NCI-H1694 (cell line): Measurements from ENCODE around the gene GCNA.
"Not testable (repeated sequence)": the region's sequence is repeated elsewhere in the genome, so short reads cannot be mapped to it uniquely, and the experiment has no call there.

Experiments
- DNase-seq: peaks from one replicate; lab custom pipeline; 2025; lab: John Stamatoyannopoulos, UW

Gene GCNA

DNA sequence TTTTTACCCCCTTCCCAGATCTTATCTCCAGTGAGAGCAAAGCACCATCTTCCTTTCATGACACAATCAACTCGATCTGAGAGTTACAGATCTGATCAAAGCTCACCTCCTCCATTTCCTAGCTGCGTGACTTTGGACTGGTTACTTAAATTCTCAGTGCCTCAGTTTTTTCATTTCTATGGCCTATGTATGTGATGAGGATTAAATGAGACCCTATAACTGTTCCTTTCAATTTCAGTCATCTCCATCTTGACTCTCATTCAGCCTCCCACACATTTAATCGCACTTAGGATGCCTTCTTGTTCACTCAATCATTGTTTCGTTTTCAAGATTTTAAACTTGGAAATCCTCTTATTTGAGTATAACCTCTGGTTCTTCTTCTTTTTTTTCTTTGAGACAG, 60.2 kb downstream of the GCNA start:
- no peak for DNase-seq

DNA sequence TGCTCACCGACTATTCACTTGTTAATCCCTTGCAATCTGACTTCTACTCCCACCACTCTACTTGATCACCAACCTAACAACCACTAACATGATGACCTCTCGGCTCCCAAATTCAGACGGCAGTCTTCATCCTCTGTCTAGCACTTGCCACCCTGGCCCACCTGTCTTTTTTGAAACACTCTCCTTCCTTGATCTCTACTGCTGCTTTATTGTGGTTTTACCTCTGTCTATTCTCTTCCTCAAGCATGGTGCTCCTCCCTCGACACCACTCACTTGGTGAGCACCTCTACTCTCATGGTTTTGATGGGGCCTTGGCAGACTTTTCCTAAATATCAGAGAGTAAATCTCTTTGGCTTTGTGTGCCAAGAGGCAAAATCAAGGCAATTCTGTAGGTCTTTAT, 61.8 kb downstream of the GCNA start:
- no peak for DNase-seq

DNA sequence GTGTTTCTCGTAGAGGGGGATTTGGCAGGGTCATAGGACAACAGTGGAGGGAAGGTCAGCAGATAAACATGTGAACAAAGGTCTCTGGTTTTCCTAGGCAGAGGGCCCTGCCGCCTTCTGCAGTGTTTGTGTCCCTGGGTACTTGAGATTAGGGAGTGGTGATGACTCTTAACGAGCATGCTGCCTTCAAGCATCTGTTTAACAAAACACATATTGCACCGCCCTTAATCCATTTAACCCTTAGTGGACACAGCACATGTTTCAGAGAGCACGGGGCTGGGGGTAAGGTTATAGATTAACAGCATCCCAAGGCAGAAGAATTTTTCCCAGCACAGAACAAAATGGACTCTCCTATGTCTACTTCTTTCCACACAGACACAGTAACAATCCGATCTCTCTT, 66.2 kb downstream of the GCNA start:
- DNase-seq, result not testable (repeated sequence)

DNA sequence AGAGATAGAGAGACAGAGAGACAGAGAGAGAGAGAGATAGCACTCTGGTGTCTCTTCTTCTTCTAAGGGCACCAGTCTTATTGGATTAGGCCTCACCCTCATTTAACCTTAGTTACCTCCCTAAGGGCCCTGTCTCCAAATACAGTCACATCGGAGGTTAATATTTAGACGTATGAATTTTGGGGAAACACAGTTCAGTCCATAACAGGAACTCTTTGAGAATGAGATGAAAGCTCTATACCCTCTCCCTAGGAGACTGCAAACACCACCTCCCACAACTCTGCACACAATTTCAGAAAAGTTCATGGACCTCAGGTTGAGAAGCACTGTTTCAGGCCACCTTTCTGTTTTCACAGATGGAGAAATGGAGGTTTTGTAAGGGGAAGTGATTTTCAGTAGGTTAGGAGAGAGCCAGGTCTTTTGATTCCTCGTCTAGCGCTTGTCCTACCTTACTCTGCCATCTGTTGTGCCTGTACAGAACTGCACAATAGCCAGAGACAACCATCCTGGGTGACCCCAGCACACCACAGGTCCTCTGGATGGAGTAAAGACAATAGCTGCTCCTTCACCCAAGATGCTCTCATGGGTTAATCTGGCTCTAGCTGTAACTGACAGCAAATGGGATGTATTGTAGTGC, 72.2 kb downstream of the GCNA start:
- DNase-seq, result no peak

DNA sequence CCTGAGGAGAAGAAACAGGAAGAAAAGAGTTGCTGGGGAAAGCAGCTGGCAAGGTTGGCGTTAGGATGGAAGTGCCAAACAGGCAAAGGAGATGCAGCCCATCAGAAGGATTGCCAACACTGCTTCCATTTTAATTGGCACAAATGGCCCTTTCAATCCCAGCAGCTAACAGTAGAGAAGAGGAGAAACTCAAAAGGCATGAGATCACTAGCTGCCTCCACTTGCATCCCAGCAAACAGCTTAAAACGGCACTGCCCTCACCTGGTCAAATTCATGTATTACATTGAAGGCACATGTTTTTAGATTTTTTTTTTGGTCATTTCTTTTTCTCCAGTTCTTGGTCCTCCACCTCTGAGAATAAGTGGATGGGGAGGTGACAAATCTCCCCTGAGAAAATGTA, 74.2 kb downstream of the GCNA start:
- peak; percentile 60 for DNase-seq

DNA sequence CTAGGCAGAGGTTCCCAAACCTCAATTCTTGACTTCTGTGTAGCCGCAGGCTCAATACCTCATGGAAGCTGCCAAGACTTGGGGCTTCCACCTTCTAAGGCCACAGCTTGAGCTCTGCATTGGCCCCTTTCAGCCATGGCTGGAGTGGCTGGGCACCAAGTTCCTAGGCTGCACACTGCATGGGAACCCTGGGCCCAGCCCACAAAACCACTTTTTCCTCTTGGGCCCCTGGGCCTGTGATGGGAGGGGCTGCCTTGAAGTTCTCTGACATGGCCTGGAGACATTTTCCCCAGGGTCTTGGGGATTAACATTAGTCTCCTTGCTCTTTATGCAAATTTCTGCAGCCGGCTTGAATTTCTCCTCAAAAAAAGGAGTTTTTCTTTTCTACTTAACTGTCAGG, 75.1 kb downstream of the GCNA start:
- no peak for DNase-seq

DNA sequence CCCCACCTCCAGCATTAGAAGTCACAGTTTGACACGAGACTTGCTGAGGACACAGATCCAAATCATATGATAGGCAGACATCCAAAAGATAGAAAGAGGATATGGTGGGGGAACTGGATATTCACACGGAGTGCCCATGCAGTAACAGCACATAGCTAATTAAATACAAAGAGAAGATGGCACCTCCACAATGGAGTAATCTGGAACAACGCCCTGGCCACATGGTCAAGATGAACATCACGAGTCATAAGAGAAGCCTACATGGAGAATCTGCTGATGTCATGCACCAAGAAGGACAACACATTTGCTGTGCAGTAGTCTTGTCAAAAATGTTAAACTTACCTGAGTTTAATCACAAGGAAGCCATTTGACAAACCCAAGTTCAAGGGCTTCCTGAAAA, 79.0 kb downstream of the GCNA start:
- no peak for DNase-seq

DNA sequence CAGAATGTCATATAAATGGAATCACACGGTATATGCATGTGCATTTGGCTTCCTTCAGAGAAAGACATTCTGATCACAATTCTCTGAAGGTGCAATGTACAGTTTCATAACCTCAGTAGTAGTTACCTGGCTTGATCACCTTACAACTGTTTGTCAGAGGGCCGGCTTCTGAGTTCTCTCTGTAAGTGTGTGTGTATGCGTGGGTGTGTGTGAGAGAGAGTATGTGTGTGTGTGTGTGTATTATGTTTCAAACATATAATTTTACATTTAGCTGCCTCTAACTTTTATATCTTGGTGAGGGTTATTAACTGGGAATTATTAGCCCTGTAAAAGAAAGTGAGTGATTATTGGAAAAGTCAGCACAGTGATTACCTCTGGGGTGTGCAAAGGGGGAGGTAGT, 81.1 kb downstream of the GCNA start:
- no peak for DNase-seq

DNA sequence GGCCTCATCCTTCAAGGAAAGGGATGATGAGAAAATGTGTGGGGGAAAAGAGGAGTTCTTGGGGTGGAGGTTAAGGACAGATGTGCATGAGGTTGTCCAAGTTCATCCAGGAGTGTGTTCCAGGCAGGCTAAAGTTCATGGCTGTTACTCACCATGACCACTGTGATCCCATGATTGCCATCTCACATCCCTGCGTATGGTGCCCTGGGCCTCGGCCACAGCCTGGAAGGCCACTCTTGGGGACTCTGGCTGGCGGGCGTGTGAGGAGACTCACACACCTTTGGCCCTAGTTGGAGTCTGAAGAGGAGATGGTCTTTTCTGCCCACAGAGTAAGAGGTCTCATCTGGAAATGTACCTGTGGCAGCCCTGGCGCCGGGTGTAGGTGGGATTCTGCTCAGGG, 81.7 kb downstream of the GCNA start:
- DNase-seq, result no peak

DNA sequence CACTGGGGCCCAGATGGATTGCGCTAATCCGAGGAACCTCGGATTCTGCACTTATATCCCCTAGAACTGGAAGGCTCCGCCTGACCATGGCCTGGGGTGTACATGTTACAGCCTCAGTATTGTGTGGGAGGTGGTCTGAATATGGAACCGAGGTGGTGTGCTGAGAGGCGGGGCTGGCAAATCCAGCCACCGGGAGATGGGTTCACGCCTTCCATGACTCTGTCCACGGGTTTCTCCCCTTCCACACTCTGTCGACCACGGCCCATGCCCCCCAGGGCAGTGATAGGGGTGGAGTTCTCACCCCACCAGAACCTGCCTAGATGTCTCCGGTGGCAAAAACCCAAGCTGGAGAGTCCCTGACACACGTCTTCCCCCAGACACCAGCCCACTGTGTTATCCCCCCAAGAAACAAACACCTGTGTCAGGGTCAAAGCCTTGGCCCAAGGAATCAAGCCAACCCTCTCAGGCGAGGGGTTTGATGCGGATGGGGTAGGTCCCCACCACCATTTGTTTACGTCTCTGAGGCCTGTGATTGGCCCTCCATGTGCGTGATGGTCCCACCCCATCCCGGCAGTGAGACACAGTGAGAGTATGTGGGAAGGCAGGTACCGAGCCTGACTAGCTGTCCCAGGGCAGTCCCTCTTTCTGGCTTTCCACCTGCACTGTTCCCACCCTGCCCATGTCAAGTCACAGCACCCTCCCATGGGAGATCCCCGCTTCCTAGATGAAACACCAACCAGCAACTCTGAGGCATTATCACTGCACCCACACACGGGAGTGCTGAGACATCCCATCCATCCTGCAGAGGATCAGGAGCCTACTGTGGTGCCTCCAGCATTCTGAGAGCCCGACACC, 82.6 kb downstream of the GCNA start:
- no peak for DNase-seq

DNA sequence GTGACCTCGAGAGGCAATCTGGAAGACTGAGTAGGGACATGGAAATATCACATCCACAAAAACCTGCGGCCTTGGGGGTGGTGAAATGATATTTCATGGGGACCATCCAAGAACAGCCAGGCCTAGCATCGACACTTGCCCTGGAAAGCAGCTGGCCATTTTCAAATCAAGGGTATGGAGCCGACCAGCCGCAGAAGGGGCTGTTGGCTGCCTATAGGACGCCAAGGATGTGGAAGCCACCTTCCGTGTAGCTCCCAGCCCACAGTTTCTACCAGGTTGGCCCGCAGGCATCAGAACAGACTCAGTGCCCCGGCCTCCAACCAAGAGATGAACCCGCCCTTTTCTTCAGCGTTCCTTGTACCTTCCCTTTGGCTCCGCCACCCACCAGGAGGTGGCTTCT, 83.7 kb downstream of the GCNA start:
- no peak for DNase-seq

DNA sequence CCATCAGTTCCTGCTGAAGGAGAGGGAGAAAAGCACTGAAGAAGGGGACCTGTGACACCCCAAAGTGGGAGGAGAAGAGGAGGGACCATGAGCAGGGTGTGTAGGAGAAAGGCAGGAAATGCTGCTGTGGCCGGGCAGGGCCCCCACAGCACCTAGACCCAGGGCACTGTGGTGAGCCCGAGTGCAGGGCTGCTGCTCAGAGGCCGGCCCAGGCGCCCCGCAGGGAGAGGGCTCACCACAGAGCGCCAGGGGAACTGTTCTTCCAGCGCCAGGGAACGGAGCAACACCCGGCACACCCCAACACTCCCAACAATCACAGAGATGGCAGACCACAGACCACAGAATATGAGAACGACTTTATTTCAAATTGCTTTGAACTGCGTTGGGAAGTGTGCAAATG, 84.4 kb downstream of the GCNA start:
- not testable (repeated sequence) for DNase-seq
